Measurements from ENCODE around the gene COL23A1.
"Not testable (repeated sequence)": the region's sequence is repeated elsewhere in the genome, so short reads cannot be mapped to it uniquely, and the experiment has no call there.

COL23A1 gene

GRCh38 chr5:178206166-178207101 is 383.8 kb downstream of the COL23A1 start:
- DNase-seq (ENCODE audit: low spot score), result peak; percentile 19

GRCh38 chr5:178205749-178206047 is 384.5 kb downstream of the COL23A1 start:
- no peak for DNase-seq (ENCODE audit: low spot score)

DNA sequence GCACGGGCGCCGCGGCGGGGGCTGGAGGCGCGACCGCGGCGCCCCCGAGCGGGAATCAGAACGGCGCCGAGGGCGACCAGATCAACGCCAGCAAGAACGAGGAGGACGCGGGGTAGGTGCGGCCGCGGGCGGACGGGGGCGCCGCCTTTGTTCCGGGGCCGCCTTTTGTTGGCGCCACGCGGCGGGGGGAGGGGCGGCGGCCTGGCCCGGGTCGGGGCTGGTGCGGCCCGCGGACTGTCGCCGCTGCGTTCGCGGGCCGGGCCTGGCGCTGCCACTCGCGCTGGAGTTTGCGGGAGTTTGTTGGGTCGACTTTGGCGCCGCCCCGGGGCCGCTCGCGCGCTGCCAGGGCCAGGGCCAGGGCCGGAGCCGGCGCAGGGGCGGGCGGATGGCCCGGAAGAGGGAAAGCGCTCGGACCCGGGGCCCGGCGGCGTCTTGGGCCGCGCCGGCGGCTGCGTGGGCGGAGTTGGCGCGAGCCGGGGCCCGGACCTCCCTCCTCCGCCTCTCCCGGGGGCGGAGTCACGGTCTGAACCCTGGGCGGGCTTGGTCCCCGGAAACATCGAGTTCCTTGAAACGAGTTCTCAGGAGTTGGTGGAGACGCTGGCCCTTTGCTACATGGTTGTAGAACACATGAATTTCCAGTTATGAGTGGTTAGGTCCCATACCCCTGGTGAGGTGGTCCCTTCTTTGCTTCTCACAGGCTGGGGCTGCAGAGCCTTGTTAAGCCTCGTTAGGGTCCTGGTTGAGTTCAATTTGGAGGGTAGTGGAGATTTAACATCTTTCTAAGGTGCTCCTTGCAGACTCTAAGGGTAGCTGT is 385.1 kb downstream of the COL23A1 start:
- DNase-seq (ENCODE audit: low spot score), result peak; percentile 79

DNA sequence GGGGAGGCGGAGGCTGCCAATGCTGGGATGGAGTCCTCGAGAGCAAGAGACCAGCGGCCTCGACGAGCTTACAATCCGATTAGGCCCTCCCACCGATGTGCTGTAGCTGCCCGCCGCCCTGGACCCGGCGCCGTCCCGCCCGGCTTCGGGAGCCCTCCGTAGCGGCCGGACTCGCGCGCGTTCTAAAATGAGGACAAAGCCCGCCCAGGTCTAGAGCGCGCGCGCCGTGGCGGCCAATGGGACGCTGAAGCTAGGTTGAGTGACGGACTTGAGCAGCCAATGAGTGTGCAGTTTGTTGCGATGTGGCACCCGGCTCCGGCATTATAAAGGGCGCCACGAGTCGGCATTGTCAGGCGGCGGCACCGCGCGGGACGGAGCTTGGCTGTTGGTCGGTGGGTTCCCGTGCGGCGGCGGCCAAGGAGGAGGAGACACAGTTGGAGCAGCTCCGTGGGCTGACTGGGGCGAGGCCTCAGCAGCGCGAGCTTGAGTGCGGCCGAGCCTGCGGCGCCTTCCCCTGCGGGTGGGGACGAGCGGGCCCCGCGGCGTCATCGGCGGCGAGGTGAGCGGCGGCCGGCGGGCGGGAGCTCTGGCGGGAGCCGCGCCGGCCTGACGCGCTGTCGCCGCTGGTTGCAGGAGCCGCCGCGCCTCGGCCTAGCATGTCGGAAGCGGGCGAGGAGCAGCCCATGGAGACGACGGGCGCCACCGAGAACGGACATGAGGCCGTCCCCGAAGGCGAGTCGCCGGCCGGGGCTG is 385.8 kb downstream of the COL23A1 start, which contains the start of gene HNRNPAB:
Gene HNRNPAB, plus strand, starts transcription at position 352 of the 753 bp plus-strand sequence. Its CDS starts 305 bp downstream, at position 657.
- peak; percentile 96 for DNase-seq (ENCODE audit: low spot score)

- no peak for DNase-seq (ENCODE audit: low spot score)
These were observed 386.5 kb downstream of the COL23A1 start for GRCh38 chr5:178203670-178204181.

GRCh38 chr5:178202541-178202940 is 387.7 kb downstream of the COL23A1 start:
- DNase-seq (ENCODE audit: low spot score), result no peak

DNA sequence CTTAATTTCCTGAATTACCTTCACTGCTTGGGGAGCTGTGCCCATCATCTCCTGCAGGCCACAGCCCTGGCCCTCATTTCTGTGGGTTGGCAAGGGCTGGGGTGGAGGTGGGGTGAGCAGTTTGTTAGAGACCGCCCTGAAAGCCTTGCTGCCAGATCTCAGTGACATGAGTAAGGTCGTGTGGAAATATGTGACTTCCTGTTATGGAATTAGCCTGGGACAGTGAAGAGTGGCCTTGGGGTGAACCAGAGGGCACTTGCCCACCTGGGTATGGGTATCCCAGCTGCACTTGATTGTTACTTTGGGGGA is 388.3 kb downstream of the COL23A1 start:
- no peak for DNase-seq (ENCODE audit: low spot score)

DNA sequence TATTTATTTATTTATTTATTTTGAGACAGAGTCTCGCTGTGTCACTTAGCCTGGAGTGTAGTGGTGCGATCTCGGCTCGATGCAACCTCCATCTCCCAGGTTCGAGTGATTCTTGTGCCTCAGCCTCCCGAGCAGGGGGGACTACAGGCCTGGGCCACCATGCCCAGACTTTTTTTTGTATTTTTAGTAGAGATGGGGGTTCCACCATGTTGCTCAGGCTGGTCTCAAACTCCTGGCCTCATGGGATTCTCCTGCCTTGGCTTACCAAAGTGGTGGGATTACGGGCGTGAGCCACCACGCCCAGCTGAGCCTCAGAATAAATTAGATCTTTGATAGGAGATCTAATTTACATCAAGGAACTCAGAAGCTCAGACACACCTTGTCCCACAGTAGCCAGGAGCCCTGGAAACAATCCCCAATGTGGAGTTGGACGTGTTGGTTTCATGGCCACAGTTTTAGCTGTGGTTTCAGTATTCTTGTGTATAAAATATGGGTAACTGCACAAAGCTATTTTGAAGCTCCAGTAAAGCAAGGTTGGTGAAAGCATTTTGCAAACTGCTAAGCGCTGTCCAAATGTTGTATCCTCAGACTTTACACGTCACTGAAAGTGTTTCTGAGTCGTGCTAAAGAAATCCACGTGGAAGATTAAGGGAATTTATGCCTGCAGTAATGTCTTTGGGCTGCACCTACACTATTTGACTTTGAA is 388.8 kb downstream of the COL23A1 start:
- DNase-seq (ENCODE audit: low spot score), result no peak

GRCh38 chr5:178199581-178200434 is 390.4 kb downstream of the COL23A1 start:
- DNase-seq (ENCODE audit: low spot score), result no peak

GRCh38 chr5:178198706-178199105 is 391.5 kb downstream of the COL23A1 start:
- no peak for DNase-seq (ENCODE audit: low spot score)

GRCh38 chr5:178198151-178198550 is 392.0 kb downstream of the COL23A1 start:
- not testable (repeated sequence) for DNase-seq (ENCODE audit: low spot score)

- no peak for DNase-seq (ENCODE audit: low spot score)
These were observed 393.2 kb downstream of the COL23A1 start for GRCh38 chr5:178196986-178197385.

GRCh38 chr5:178196281-178196812 is 393.8 kb downstream of the COL23A1 start:
- DNase-seq (ENCODE audit: low spot score), result no peak

- DNase-seq (ENCODE audit: low spot score), result no peak
These were observed 396.2 kb downstream of the COL23A1 start for GRCh38 chr5:178194026-178194425.

DNA sequence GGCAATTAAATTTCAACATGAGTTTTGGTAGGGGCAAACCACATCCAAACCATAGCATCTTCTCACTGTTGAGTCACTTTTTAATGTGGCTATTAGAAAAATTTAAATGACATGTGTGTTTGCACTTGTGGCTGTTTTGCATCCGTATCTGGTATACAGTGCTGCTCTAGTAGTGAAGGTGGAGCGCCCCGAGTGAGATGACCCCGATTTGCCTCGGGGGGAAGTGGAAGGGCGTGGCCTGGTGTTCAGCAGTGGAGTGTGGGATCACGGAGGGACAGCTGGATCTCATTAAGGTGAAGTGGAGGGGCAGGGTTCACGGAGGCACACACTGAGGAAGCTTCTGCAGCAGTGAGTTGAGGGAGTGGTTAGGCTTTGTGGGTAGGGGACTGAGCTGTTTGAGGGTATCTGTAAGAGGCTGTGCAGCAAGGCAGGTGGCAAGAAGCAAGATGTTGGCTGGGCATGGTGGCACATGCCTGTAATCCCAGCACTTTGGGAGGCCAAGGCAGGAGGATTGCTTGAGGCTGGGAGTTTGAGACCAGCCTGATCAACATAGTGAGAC is 396.9 kb downstream of the COL23A1 start:
- no peak for DNase-seq (ENCODE audit: low spot score)

- DNase-seq (ENCODE audit: low spot score), result no peak
These were observed 397.4 kb downstream of the COL23A1 start for GRCh38 chr5:178192787-178193186.

GRCh38 chr5:178192244-178192643 is 397.9 kb downstream of the COL23A1 start:
- DNase-seq (ENCODE audit: low spot score), result no peak

GRCh38 chr5:178191661-178192060 is 398.5 kb downstream of the COL23A1 start:
- no peak for DNase-seq (ENCODE audit: low spot score)

DNA sequence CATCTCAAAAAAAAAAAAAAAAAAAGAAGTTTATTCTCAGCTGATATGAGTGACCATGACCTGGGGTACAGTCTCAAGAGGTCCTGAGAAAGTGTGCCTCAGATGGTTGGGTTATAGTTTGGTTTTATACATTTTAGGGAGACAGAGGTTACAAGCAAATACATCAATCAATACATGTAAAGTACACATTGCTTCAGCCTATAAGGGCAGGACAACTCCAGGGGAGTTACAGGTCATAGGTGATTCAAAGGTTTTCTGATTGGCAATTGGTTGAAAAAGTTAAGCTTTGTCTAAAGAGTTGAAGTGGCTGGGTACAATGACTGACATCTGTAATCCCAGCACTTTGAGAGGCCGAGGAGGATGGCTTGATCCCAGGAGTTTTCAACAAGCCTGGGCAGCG is 400.8 kb downstream of the COL23A1 start:
- DNase-seq (ENCODE audit: low spot score), result no peak

Measured in NAMALWA (cell line).